IMR-90 (cell line): ENCODE measurements around the gene OGFOD2. TPM values are rescaled to one million over a fixed set of nuclear protein-coding genes. Genes with fewer than 3 reads are reported as not detected.

Source experiments
- ATAC-seq: fragments of 200-7000 bp; cut with Tn5 transposase; 2 replicates; pipeline ENCODE4 v1.9.1; 2020; ENCODE audit warnings: low read depth, mild to moderate bottlenecking, moderate library complexity
- BruUV-seq: library from RNA; stranded (reverse); fragments of 400-500 nt; replicated peaks from 2 replicates; lab custom pipeline; 2021; lab: Mats Ljungman, UMichigan
- CTCF ChIA-PET: fragments of 300-600 bp; formaldehyde crosslinking; extraction: SDS; loops from one replicate; lab custom pipeline; 2021; ENCODE audit warnings: antibody characterized with exemption; lab: Yijun Ruan, JAX
- POLR2A ChIA-PET: fragments of 300-600 bp; sonication (Branson Sonifier 250); formaldehyde crosslinking; loops from one replicate; lab custom pipeline; 2022; ENCODE audit warnings: antibody characterized with exemption; ENCODE audit not compliant: unreplicated experiment; lab: Charles Lee
- DNase-seq: peaks from one replicate; pipeline ENCODE4 v3.0.0; 2013
- H2AFZ ChIP-seq: replicated peaks from 2 replicates; pipeline ENCODE3; 2013; ENCODE audit warnings: low read length, mild to moderate bottlenecking; ENCODE audit not compliant: poor library complexity
- H2AK5ac ChIP-seq: 2 replicates; pipeline ENCODE4 v1.6.1; 2013; ENCODE audit warnings: low read depth, low read length, inconsistent platforms
- H2AK9ac ChIP-seq: replicated peaks from 2 replicates; pipeline ENCODE3; 2013; ENCODE audit warnings: mild to moderate bottlenecking, low read depth, low read length, moderate library complexity; ENCODE audit not compliant: poor library complexity
- H2BK120ac ChIP-seq: 2 replicates; pipeline ENCODE4 v1.6.1; 2013; ENCODE audit warnings: low read depth, low read length, inconsistent platforms
- H2BK15ac ChIP-seq: 3 replicates; pipeline ENCODE4 v1.6.1; 2013; ENCODE audit warnings: low read depth, low read length, inconsistent platforms
- H2BK20ac ChIP-seq: 2 replicates; pipeline ENCODE4 v1.6.1; 2013; ENCODE audit warnings: low read depth, mild to moderate bottlenecking, inconsistent platforms, low read length, moderate library complexity
- H2BK5ac ChIP-seq: 2 replicates; pipeline ENCODE4 v1.6.1; 2013; ENCODE audit warnings: mild to moderate bottlenecking, low read depth, low read length, inconsistent platforms; ENCODE audit not compliant: poor library complexity, severe bottlenecking
- H3K14ac ChIP-seq: replicated peaks from 2 replicates; pipeline ENCODE4 v1.6.1; 2013; ENCODE audit warnings: low read depth, low read length, inconsistent platforms
- H3K18ac ChIP-seq: 2 replicates; pipeline ENCODE4 v1.6.1; 2013; ENCODE audit warnings: low read depth, low read length, control low read depth
- H3K23ac ChIP-seq: 2 replicates; pipeline ENCODE4 v1.6.1; 2013; ENCODE audit warnings: low read depth, low read length, inconsistent platforms
- H3K27ac ChIP-seq: 2 replicates; pipeline ENCODE4 v1.5.1; 2013; ENCODE audit warnings: mild to moderate bottlenecking, control low read depth, low read length; ENCODE audit not compliant: insufficient read depth
- H3K27me3 ChIP-seq: 2 replicates; pipeline ENCODE4 v1.6.1; 2013; ENCODE audit warnings: low read length; ENCODE audit not compliant: control insufficient read depth, insufficient read depth
- H3K36me3 ChIP-seq: 2 replicates; pipeline ENCODE4 v1.6.1; 2013; ENCODE audit warnings: low read length, mixed read lengths; ENCODE audit not compliant: control insufficient read depth, insufficient read depth
- H3K4ac ChIP-seq: 2 replicates; pipeline ENCODE4 v1.6.1; 2013; ENCODE audit warnings: low read depth, low read length, inconsistent platforms
- H3K4me1 ChIP-seq: 2 replicates; pipeline ENCODE4 v1.6.1; 2013; ENCODE audit warnings: low read length, mixed read lengths; ENCODE audit not compliant: control insufficient read depth, insufficient read depth
- H3K4me2 ChIP-seq: 2 replicates; pipeline ENCODE4 v1.6.1; 2013; ENCODE audit warnings: low read depth, mild to moderate bottlenecking, control low read depth, low read length, moderate library complexity
- H3K4me3 ChIP-seq: 2 replicates; pipeline ENCODE4 v1.5.1; 2013; ENCODE audit warnings: low read depth, mild to moderate bottlenecking, control low read depth, low read length, moderate library complexity; ENCODE audit not compliant: insufficient read depth
- H3K56ac ChIP-seq: 2 replicates; pipeline ENCODE4 v1.6.1; 2013; ENCODE audit warnings: low read length, inconsistent platforms; ENCODE audit not compliant: insufficient read depth; ENCODE audit errors: extremely low read depth
- H3K79me1 ChIP-seq, 2 experiments: 2 replicates each; pipeline ENCODE4 v1.6.1; 2013; ENCODE audit warnings: low read length in 2 of 2, inconsistent platforms in 1 of 2, low read depth in 1 of 2
- H3K9ac ChIP-seq: 2 replicates; pipeline ENCODE4 v1.6.1; 2013; ENCODE audit warnings: low read depth, low read length, control low read depth
- H3K9me1 ChIP-seq: 2 replicates; pipeline ENCODE4 v1.6.1; 2013; ENCODE audit warnings: low read length, inconsistent platforms; ENCODE audit not compliant: insufficient read depth
- H3K9me3 ChIP-seq: 2 replicates; pipeline ENCODE4 v1.6.1; 2013; ENCODE audit warnings: low read length; ENCODE audit not compliant: control insufficient read depth, insufficient read depth
- H4K20me1 ChIP-seq: 2 replicates; pipeline ENCODE4 v1.6.1; 2013; ENCODE audit warnings: low read length, inconsistent platforms; ENCODE audit not compliant: insufficient read depth
- H4K5ac ChIP-seq: 2 replicates; pipeline ENCODE4 v1.6.1; 2013; ENCODE audit warnings: mild to moderate bottlenecking, low read depth, low read length, control low read depth
- H4K8ac ChIP-seq, 2 experiments: 2 replicates each; pipeline ENCODE4 v1.6.1; 2013; ENCODE audit warnings: low read depth in 2 of 2, low read length in 2 of 2, control low read depth in 1 of 2, inconsistent platforms in 1 of 2
- H4K91ac ChIP-seq: 2 replicates; pipeline ENCODE4 v1.6.1; 2013; ENCODE audit warnings: low read depth, low read length, inconsistent platforms; ENCODE audit not compliant: insufficient read depth
- CEBPB ChIP-seq: IDR thresholded peaks from 2 replicates; pipeline ENCODE4 v1.6.1; 2012; ENCODE audit warnings: low read depth, low read length, improper control_type of control experiment
- CHD1 ChIP-seq: IDR thresholded peaks from 2 replicates; pipeline ENCODE4 v1.6.1; 2012; ENCODE audit warnings: low read depth, low read length, improper control_type of control experiment
- FOS ChIP-seq: fragments of 150-350 bp; IDR thresholded peaks from 2 replicates; pipeline ENCODE4 v1.6.1; 2016; ENCODE audit warnings: low read depth, low read length
- MAFK ChIP-seq: IDR thresholded peaks from 2 replicates; pipeline ENCODE4 v1.6.1; 2012; ENCODE audit warnings: low read depth, low read length, improper control_type of control experiment
- MAZ ChIP-seq: IDR thresholded peaks from 2 replicates; pipeline ENCODE4 v1.6.1; 2012; ENCODE audit warnings: low read depth, mild to moderate bottlenecking, low read length, improper control_type of control experiment, moderate library complexity, borderline replicate concordance
- MXI1 ChIP-seq: IDR thresholded peaks from 2 replicates; pipeline ENCODE4 v1.6.1; 2012; ENCODE audit warnings: low read depth, mild to moderate bottlenecking, low read length, moderate library complexity, borderline replicate concordance
- NFE2L2 ChIP-seq: fragments of 150-350 bp; IDR thresholded peaks from 2 replicates; pipeline ENCODE4 v1.6.1; 2016; ENCODE audit warnings: low read depth, mild to moderate bottlenecking, low read length
- RAD21 ChIP-seq: IDR thresholded peaks from 2 replicates; pipeline ENCODE4 v1.6.1; 2012; ENCODE audit warnings: low read length, improper control_type of control experiment
- RCOR1 ChIP-seq: IDR thresholded peaks from 2 replicates; pipeline ENCODE4 v1.6.1; 2012; ENCODE audit warnings: mild to moderate bottlenecking, low read length, improper control_type of control experiment; ENCODE audit not compliant: insufficient replicate concordance
- RFX5 ChIP-seq: IDR thresholded peaks from 2 replicates; pipeline ENCODE4 v1.8.0; 2012; ENCODE audit warnings: low read depth, mild to moderate bottlenecking, low read length, moderate library complexity
- SMC3 ChIP-seq: fragments of 150-350 bp; IDR thresholded peaks from 2 replicates; pipeline ENCODE4 v1.6.1; 2016; ENCODE audit warnings: low read depth, mild to moderate bottlenecking, antibody characterized with exemption, low read length, moderate library complexity
- whole genome bisulfite sequencing, 2 experiments: methylation state at CpG; one replicate each; pipeline versions ENCODE4 v1.1.5 to v1.1.7; 2013; ENCODE audit warnings: missing lambda C conversion rate in 2 of 2; ENCODE audit not compliant: insufficient read length in 1 of 2; ENCODE audit errors: extremely low coverage in 2 of 2; 5-methylcytosine and 5-hydroxymethylcytosine counted together
- dilution Hi-C: fragments of 300-500 bp; cut with HindIII; formaldehyde crosslinking; loops from one replicate; pipeline ENCODE4 v1.14.3; 2018; ENCODE audit warnings: low sequenced_read_pairs; ENCODE audit not compliant: unreplicated experiment
- in situ Hi-C: fragments of 300-500 bp; cut with MboI; formaldehyde crosslinking; loops from 3 replicates; pipeline ENCODE4 v1.14.3; 2019; ENCODE audit warnings: low sequenced_read_pairs, inconsistent platforms, mixed read lengths
- intact Hi-C: fragments of 100-400 bp; cut with micrococcal nuclease; formaldehyde crosslinking; loops from 2 replicates; pipeline ENCODE4 v1.10.0; 2022
- polyA plus RNA-seq, 3 experiments: library from polyadenylated mRNA; depleted of rRNA; stranded (reverse); fragments of >200 nt; gene quantifications; 2 replicates each; pipeline ENCODE4 v1.2.3, GENCODE V29; 2012; ENCODE audit warnings: low replicate concordance in 1 of 3
- total RNA-seq: library from RNA; depleted of rRNA; stranded (reverse); fragments of >200 nt; gene quantifications from 2 replicates; pipeline ENCODE4 v1.2.3, GENCODE V29; 2012
- TF ChIP-seq, protein P1 (sequence below): fragments of 150-350 bp; IDR thresholded peaks from 2 replicates; pipeline ENCODE4 v1.6.1; 2016; ENCODE audit warnings: low read depth, mild to moderate bottlenecking, low read length, moderate library complexity, borderline replicate concordance
- TF ChIP-seq, protein P2 (sequence below): conservative IDR thresholded peaks from 2 replicates; pipeline ENCODE4 v1.5.1; 2012; ENCODE audit warnings: mild to moderate bottlenecking, low read depth, low read length, improper control_type of control experiment

Gene OGFOD2
- total and polyA plus RNA-seq, 2 of the 4 experiments (the other 2 are of a cell fraction): 4.3 to 18.2 TPM

DNA sequence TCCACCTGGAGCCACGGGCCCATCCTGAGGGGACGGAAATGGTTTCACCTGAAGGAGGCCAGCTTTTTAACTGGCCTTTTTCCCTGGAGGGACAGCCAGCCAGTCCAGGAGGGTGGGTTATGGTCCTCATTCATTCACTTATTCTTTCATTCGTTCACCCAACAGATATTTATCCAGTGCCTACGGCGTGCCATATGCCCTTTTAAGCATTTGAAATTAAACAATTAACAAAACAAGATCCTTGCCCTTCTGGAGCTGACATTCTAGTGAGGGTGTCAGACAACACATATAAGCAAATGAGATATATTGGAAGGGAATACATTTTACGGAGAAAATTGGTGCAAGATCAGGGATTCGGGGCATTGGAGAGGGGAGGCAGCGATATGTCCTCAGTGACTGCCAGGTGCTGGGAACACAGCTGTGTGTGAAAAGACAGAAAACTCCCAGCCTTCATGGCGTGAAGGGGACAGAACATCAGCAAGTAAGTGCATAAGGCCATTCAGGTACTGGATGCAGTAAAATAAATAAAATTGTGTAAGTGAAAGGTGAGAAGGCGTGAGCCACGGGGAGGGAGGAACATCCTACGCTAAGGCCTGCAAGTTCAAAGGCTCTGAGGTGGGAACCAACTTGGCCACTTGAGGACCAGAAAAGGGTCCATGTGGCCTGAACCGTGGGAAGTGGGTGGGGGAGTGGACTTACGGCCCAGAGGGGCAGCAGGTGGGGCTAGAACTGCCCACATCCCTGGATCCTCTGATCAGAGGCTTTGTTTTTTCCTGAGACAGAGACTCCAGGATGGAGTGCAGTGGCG, 8.1 kb upstream of the OGFOD2 start:
- no peak overlapping the region for H3K27ac ChIP-seq
- no peak for DNase-seq
- peak overlapping the region; percentile 69; the same call in 1 of the 2 replicates for H2AK5ac ChIP-seq
- no peaks in the 10 kb centered on the region; the same call in 1 of the 2 replicates for H3K9me1 ChIP-seq
- H3K4me3 ChIP-seq: no peak overlapping the region
- no peak overlapping the region for H3K23ac ChIP-seq
- no peak for ATAC-seq
- TF ChIP-seq SMC3 (no peak), MAFK (no peak), MXI1 (no peak), RFX5 (no peak), MAZ (no peak), CEBPB (no peak), CHD1 (no peak), RCOR1 (no peak), NFE2L2 (no peak), FOS (no peak), RAD21 (no peak)
- TF ChIP-seq, protein P1, sequence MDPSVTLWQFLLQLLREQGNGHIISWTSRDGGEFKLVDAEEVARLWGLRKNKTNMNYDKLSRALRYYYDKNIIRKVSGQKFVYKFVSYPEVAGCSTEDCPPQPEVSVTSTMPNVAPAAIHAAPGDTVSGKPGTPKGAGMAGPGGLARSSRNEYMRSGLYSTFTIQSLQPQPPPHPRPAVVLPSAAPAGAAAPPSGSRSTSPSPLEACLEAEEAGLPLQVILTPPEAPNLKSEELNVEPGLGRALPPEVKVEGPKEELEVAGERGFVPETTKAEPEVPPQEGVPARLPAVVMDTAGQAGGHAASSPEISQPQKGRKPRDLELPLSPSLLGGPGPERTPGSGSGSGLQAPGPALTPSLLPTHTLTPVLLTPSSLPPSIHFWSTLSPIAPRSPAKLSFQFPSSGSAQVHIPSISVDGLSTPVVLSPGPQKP: no peak
- TF ChIP-seq, protein P2, sequence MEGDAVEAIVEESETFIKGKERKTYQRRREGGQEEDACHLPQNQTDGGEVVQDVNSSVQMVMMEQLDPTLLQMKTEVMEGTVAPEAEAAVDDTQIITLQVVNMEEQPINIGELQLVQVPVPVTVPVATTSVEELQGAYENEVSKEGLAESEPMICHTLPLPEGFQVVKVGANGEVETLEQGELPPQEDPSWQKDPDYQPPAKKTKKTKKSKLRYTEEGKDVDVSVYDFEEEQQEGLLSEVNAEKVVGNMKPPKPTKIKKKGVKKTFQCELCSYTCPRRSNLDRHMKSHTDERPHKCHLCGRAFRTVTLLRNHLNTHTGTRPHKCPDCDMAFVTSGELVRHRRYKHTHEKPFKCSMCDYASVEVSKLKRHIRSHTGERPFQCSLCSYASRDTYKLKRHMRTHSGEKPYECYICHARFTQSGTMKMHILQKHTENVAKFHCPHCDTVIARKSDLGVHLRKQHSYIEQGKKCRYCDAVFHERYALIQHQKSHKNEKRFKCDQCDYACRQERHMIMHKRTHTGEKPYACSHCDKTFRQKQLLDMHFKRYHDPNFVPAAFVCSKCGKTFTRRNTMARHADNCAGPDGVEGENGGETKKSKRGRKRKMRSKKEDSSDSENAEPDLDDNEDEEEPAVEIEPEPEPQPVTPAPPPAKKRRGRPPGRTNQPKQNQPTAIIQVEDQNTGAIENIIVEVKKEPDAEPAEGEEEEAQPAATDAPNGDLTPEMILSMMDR: no peak
- H2BK120ac ChIP-seq: no peak overlapping the region
- no peak overlapping the region for H2BK20ac ChIP-seq
- peak overlapping the region; percentile 25; the same call in 1 of the 2 replicates for H3K4me2 ChIP-seq
- ChIA-PET POLR2A (no interaction called here), CTCF (interaction anchor here (0.6 to 1.0 kb wide), 2 partner anchors 176 to 271 kb away, joined by 3 to 4 read pairs; no protein-coding TSS in a partner anchor)
- intact Hi-C loops (no loop called here), in situ Hi-C loops (loop anchor here (5.0 to 25.0 kb wide), 2 partner anchors 265 to 330 kb away; partner anchors contain the start of genes MPHOSPH9 and MTRFR), dilution Hi-C loops (no loop called here)
- no peak overlapping the region for H3K9ac ChIP-seq
- H3K79me1 ChIP-seq: peaks cover 0 to 25% of the 10 kb centered on the region in 2 experiments; a peak in 2 of 4 replicates
- no TSS peak for BruUV-seq
- peaks cover 8% of the 10 kb centered on the region for H3K4me1 ChIP-seq
- no peaks in the 10 kb centered on the region for H3K9me3 ChIP-seq
- no peak overlapping the region for H3K14ac ChIP-seq
- no peak overlapping the region for H4K91ac ChIP-seq
- H4K20me1 ChIP-seq: peaks cover 4% of the 10 kb centered on the region
- H2BK15ac ChIP-seq: no peak overlapping the region
- no peak overlapping the region for H3K4ac ChIP-seq
- no peak overlapping the region for H4K5ac ChIP-seq
- no peak overlapping the region for H3K56ac ChIP-seq
- H2BK5ac ChIP-seq: no peak overlapping the region
- no peak overlapping the region for H3K18ac ChIP-seq
- no peak overlapping the region for H4K8ac ChIP-seq
- no peaks in the 10 kb centered on the region for H3K27me3 ChIP-seq
- no peak overlapping the region for H2AK9ac ChIP-seq
- H3K36me3 ChIP-seq: no peaks in the 10 kb centered on the region
- 46% methylated on average over 7 of the region's 15 CpGs; no CpG with 5 or more reads in 1 of the 2 experiments for WGBS, 2 experiments
- peak overlapping the region; percentile 66 for H2AFZ ChIP-seq
